ENCODE results near the gene KIRREL3.

GRCh38 chr11:126534141-126534805 is 466.3 kb downstream of the KIRREL3 start:
- no peak for TF ChIP-seq POLR2A (IDR thresholded peaks at IDR 0.05; ENCODE audit: low read depth, low read length)
- no peak for TF ChIP-seq CTCF (conservative IDR thresholded peaks at IDR 0.05; ENCODE audit: low read depth, low read length)
- no peak for TF ChIP-seq RAD21 (IDR thresholded peaks at IDR 0.05; ENCODE audit: low read length)
- TF ChIP-seq RFX5 (IDR thresholded peaks at IDR 0.05; ENCODE audit: low read depth, low read length) = no peak
- no peak for TF ChIP-seq SMC3 (IDR thresholded peaks at IDR 0.05; ENCODE audit: low read depth, low read length)
- no peak for TF ChIP-seq RCOR1 (IDR thresholded peaks at IDR 0.05; ENCODE audit: insufficient replicate concordance, low read length)

Data from IMR-90 (cell line).